ENCODE results near the gene SUCO.

GRCh38 chr1:172497230-172497629 lies 35.7 kb upstream of the SUCO start:
- TF ChIP-seq POLR2A (IDR thresholded peaks at IDR 0.05; ENCODE audit: low read depth, low read length), result no peak
- no peak for TF ChIP-seq CTCF (conservative IDR thresholded peaks at IDR 0.05; ENCODE audit: low read depth, low read length)
- no peak for TF ChIP-seq SMC3 (IDR thresholded peaks at IDR 0.05; ENCODE audit: low read depth, low read length)
- no peak for TF ChIP-seq RAD21 (IDR thresholded peaks at IDR 0.05; ENCODE audit: low read length)
- TF ChIP-seq CEBPB (IDR thresholded peaks at IDR 0.05; ENCODE audit: low read depth, low read length), result no peak
- TF ChIP-seq BHLHE40 (IDR thresholded peaks at IDR 0.05; ENCODE audit: low read depth, low read length), result no peak

All from IMR-90 (cell line).